ENCODE results near the gene KSR1. TPM values are rescaled to one million over a fixed set of nuclear protein-coding genes. Genes with fewer than 3 reads are reported as not detected.

KSR1 gene
- total and polyA plus RNA-seq, 10 of the 15 experiments (the other 5 are each of a cell fraction or from before 2014, with no cell fraction given) = 0.97 to 66.6 (median 22.9) TPM

- TF ChIP-seq MLLT1 (IDR thresholded peaks at IDR 0.05) = no peak
Observed at GRCh38 chr17:27462149-27462548, 5.9 kb downstream of the KSR1 start (continued).

DNA sequence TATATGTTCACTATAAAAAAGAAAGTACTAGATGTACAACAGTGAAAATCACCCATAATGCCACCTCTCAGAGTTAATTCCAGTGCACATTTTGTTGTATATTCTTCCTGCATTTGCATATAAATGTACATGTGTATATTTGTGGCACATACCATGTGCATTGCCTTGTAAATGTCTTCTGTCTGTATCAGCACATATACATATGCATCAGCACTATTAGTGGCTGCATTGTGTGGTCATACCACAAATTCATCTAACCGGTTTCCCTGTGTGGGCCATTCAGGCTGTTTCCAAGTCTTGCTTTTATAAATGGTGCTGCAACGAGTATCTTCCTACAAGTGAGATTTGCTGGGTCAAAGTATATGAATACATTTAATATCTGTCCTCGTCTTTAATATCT lies 6.5 kb downstream of the KSR1 start:
- Histone ChIP-seq H3K27ac (ENCODE audit: control insufficient read depth, insufficient read depth) (peak overlapping the region; percentile 1), H3K36me3 (ENCODE audit: control insufficient read depth in 2 of 2, insufficient read depth in 2 of 2, low read length in 1 of 2) (peaks cover 0 to 1% of the 10 kb centered on the region in 2 experiments; a peak in 2 of 4 replicates), H3K4me2 (ENCODE audit: control insufficient read depth, insufficient read depth) (peak overlapping the region; percentile 88), H4K20me1 (ENCODE audit: control insufficient read depth, insufficient read depth) (no peaks in the 10 kb centered on the region), H2AFZ (ENCODE audit: control insufficient read depth, low read depth, low read length) (no peak overlapping the region), H3K27me3 (replicated peaks in 1 of 2; ENCODE audit: control insufficient read depth in 2 of 2, insufficient read depth in 2 of 2, low read length in 1 of 2) (no peaks in the 10 kb centered on the region), H3K9ac (ENCODE audit: control insufficient read depth, insufficient read depth, low read length) (no peak overlapping the region), H3K4me1 (ENCODE audit: control insufficient read depth, insufficient read depth, low read length) (peaks cover 54% of the 10 kb centered on the region), H3K79me2 (ENCODE audit: control insufficient read depth, insufficient read depth, low read length) (peaks cover 93% of the 10 kb centered on the region), H3K4me3 (peak overlapping the region; percentile 29), H3K9me3 (replicated peaks; ENCODE audit: control insufficient read depth, insufficient read depth, low read length) (no peaks in the 10 kb centered on the region)
- SMC1A ChIA-PET (ENCODE audit: uncharacterized antibody, unreplicated experiment) = interaction anchor here (1.0 to 13.6 kb wide), 8 partner anchors 10 to 137 kb away, joined by 3 to 228 read pairs (median 22); no protein-coding TSS in a partner anchor
- CTCF ChIA-PET = interaction anchor here (0.6 to 6.6 kb wide), 5 partner anchors 12 to 137 kb away, joined by 3 to 69 read pairs (median 3); no protein-coding TSS in a partner anchor
- POLR2A ChIA-PET = interaction anchor here (1.4 to 13.1 kb wide), 3 partner anchors 8 to 83 kb away, joined by 4 to 143 read pairs (median 11); no protein-coding TSS in a partner anchor
- in situ Hi-C loops (cut with MboI) (loop anchor here (10.0 to 25.0 kb wide), 2 partner anchors 592 to 1275 kb away; partner anchors contain the start of genes NEK8, TLCD1 and TRAF4), intact Hi-C loops (cut with micrococcal nuclease; ENCODE audit: unreplicated experiment) (loop anchor here (1.0 to 5.0 kb wide), 2 partner anchors 11 to 35 kb away; no protein-coding TSS in a partner anchor)
- FAIRE-seq = no peak
- ATAC-seq = peak; percentile 8; the same call in 1 of the 3 replicates
- WGBS (ENCODE audit: insufficient coverage, insufficient replicate concordance, low lambda C conversion rate, missing lambda C conversion rate) = 15% methylated on average over 3 of the region's 3 CpGs
- no peak for DNase-seq (ENCODE audit: low read depth, low spot score)
- RAD21 ChIA-PET (ENCODE audit: unreplicated experiment) = interaction anchor here (0.6 to 9.7 kb wide), 6 partner anchors 10 to 167 kb away, joined by 3 to 229 read pairs (median 20); no protein-coding TSS in a partner anchor
- BruUV-seq (replicated peaks) = no TSS peak
- TF ChIP-seq STAT3 (IDR thresholded peaks at IDR 0.05; ENCODE audit: low read depth, low read length) (no peak), MXI1 (IDR thresholded peaks at IDR 0.05; ENCODE audit: low read depth, low read length) (peak; percentile 54; the same call in 1 of the 2 replicates), NR2F1 (conservative IDR thresholded peaks at IDR 0.05) (no peak), PAX8 (IDR thresholded peaks at IDR 0.05) (peak; percentile 96), HDAC2 (IDR thresholded peaks at IDR 0.05) (no peak), NKRF (conservative IDR thresholded peaks at IDR 0.05) (no peak), PRDM15 (CRISPR knock-in tag; IDR thresholded peaks at IDR 0.05) (no peak), CHD1 (IDR thresholded peaks at IDR 0.05; ENCODE audit: low read depth, low read length) (no peak)
- TF ChIP-seq, protein P1, sequence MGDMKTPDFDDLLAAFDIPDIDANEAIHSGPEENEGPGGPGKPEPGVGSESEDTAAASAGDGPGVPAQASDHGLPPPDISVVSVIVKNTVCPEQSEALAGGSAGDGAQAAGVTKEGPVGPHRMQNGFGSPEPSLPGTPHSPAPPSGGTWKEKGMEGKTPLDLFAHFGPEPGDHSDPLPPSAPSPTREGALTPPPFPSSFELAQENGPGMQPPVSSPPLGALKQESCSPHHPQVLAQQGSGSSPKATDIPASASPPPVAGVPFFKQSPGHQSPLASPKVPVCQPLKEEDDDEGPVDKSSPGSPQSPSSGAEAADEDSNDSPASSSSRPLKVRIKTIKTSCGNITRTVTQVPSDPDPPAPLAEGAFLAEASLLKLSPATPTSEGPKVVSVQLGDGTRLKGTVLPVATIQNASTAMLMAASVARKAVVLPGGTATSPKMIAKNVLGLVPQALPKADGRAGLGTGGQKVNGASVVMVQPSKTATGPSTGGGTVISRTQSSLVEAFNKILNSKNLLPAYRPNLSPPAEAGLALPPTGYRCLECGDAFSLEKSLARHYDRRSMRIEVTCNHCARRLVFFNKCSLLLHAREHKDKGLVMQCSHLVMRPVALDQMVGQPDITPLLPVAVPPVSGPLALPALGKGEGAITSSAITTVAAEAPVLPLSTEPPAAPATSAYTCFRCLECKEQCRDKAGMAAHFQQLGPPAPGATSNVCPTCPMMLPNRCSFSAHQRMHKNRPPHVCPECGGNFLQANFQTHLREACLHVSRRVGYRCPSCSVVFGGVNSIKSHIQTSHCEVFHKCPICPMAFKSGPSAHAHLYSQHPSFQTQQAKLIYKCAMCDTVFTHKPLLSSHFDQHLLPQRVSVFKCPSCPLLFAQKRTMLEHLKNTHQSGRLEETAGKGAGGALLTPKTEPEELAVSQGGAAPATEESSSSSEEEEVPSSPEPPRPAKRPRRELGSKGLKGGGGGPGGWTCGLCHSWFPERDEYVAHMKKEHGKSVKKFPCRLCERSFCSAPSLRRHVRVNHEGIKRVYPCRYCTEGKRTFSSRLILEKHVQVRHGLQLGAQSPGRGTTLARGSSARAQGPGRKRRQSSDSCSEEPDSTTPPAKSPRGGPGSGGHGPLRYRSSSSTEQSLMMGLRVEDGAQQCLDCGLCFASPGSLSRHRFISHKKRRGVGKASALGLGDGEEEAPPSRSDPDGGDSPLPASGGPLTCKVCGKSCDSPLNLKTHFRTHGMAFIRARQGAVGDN (IDR thresholded peaks at IDR 0.05) = 0 out of 2 replicates have a peak, but pooled peaks have one; percentile 13

All from GM12878 (cell line).